GM23248 (cell line): Measurements from ENCODE around the gene PRKAR2A.

Source experiments
- EZH2 ChIP-seq: fragments of 200-600 bp; sonication (generic); IDR thresholded peaks from 2 replicates; pipeline ENCODE4 v1.6.1; 2018; ENCODE audit warnings: antibody characterized with exemption, mild to moderate bottlenecking; ENCODE audit not compliant: insufficient read depth, poor library complexity, severe bottlenecking
- EZH2phosphoT487 ChIP-seq: fragments of 200-600 bp; sonication (generic); IDR thresholded peaks from 2 replicates; pipeline ENCODE4 v1.6.1; 2018; ENCODE audit warnings: antibody characterized with exemption, moderate library complexity, mild to moderate bottlenecking, low read depth; ENCODE audit not compliant: insufficient read depth

DNA sequence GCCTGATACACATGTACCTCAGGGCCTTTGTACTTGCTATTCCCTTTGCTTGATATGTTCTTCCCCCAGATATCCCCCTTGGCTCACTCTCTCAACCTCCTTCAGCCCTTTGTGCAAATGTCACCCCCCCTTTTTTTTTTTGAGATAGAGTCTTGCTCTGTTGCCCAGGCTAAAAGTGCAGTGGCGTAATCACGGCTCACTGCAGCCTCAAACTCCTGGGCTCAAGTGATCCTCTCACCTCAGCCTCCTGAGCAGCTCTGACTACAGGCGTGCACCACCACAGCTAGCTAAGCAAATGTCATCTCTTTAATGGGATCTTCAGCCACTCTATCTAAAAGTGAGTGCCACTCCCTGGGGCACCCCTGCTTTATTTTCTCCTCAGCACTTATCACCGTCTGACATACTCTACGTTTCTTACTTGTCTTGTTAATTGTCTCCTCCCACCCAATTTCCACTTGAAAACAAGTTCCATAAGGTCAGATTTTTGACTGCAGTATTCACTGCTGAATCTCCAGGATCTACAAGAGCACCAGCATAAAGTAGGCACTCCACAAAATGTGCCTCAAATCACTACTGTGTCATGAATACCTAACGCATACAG lies 145.3 kb downstream of the PRKAR2A start:
- TF ChIP-seq EZH2: no peak
- TF ChIP-seq EZH2phosphoT487: no peak
